Heart right ventricle (tissue), 16 donors: ENCODE results near the gene PRKD2. TPM values are rescaled to one million over a fixed set of nuclear protein-coding genes. Genes with fewer than 3 reads are reported as not detected.

ENCODE experiments used
- ATAC-seq, 8 donors: fragments of 200-7000 bp; cut with Tn5 transposase; one replicate each; pipeline ENCODE4 v1.9.1; 2020; ENCODE audit warnings: mild to moderate bottlenecking in 8 of 8, moderate library complexity in 8 of 8, moderate number of reproducible peaks in 1 of 8
- DNase-seq, 2 donors: peaks; one replicate each; pipeline ENCODE4 v3.0.0-alpha.2; 2020
- H3K27ac ChIP-seq, 10 donors: fragments of 200-600 bp; sonication (generic) in 2 of 10; one replicate each; pipeline versions ENCODE4 v1.5.0 to v1.8.0; 2020 to 2022; ENCODE audit warnings: mild to moderate bottlenecking in 3 of 10
- H3K27me3 ChIP-seq, 7 donors: fragments of 200-600 bp; one replicate each; pipeline ENCODE4 v1.8.0; 2021 to 2022; ENCODE audit warnings: mild to moderate bottlenecking in 2 of 7
- H3K36me3 ChIP-seq, 9 donors: fragments of 200-600 bp; sonication (generic) in 1 of 9; one replicate each; pipeline versions ENCODE4 v1.5.0 to v1.8.0; 2020 to 2022; ENCODE audit warnings: mild to moderate bottlenecking in 2 of 9
- H3K4me1 ChIP-seq, 9 donors: fragments of 200-600 bp; sonication (generic) in 1 of 9; one replicate each; pipeline versions ENCODE4 v1.5.0 to v1.8.0; 2020 to 2022; ENCODE audit warnings: mild to moderate bottlenecking in 4 of 9
- H3K4me3 ChIP-seq, 10 donors: fragments of 200-600 bp; sonication (generic) in 2 of 10; one replicate each; pipeline versions ENCODE4 v1.5.0 to v1.8.0; 2020 to 2022; ENCODE audit warnings: mild to moderate bottlenecking in 7 of 10, moderate library complexity in 2 of 10
- H3K9me3 ChIP-seq, 11 donors: fragments of 200-600 bp in 10 of 11; sonication (generic) in 2 of 11; one replicate each; pipeline versions ENCODE4 v1.5.0 to v1.8.0; 2013 to 2022; ENCODE audit warnings: mild to moderate bottlenecking in 2 of 11, control low read depth in 1 of 11, moderate library complexity in 1 of 11
- CTCF ChIP-seq, 9 donors: fragments of 200-600 bp; sonication (generic) in 2 of 9; IDR thresholded peaks; one replicate each; pipeline versions ENCODE4 v1.5.0 to v1.8.0; 2021 to 2022; ENCODE audit warnings: antibody characterized with exemption in 9 of 9, mild to moderate bottlenecking in 5 of 9, moderate library complexity in 1 of 9
- WGBS, 2 donors: extraction: QIAGEN DNeasy Blood & Tissue Kit; methylation state at CpG; one replicate each; pipeline ENCODE4 v1.1.7; 2013; ENCODE audit warnings: inconsistent platforms in 1 of 2; 5-methylcytosine and 5-hydroxymethylcytosine counted together
- intact Hi-C, 10 donors: fragments of 100-400 bp; cut with DNase I; formaldehyde crosslinking; loops; one replicate each; pipeline versions ENCODE4 v1.11.1 to v1.14.2; 2022
- polyA plus RNA-seq, 2 donors: library from polyadenylated mRNA; stranded (reverse); fragments of 200-250 nt; gene quantifications; one replicate each; pipeline ENCODE4 v1.2.3, GENCODE V29; 2013
- total RNA-seq, 10 donors: library from RNA; stranded (reverse); fragmentation: NEBNext Ultra II Directional in 3 of 10; extraction: Animal tissue kit (Norgen Biotek cat#: 25700) in 3 of 10; gene quantifications; one replicate each; pipeline versions ENCODE4 v1.2.1 to v1.2.4, GENCODE V29; 2021 to 2023
- donor health status: Arrhythmogenic right ventricular cardiomyopathy.
- donor health status: ischemic (EF 13 %, LVEDD 7.1; RV severe dilation, severe dysfunction).
- donor health status: healthy with polysubstance abuse.
- donor health status: DM: no; HTN: yes; CAD: no.
- donor health status: DM: no; HTN: no; CAD: no.
- donor health status: ischemic (EF 25% LVEDD 6.9; RV normal size, moderate dysfunction).
- donor health status: ischemic (EF 25% LVEDD 5.7; RV mildly dilated, moderate dysfunction).
- donor health status: healthy.
- donor health status: DM: yes; HTN: yes; CAD: no.
- donor health status: Ischemic cardiomyopathy.
- donor health status: ischemic (EF 35%, LVEDD 5.7; RV mildly dilated, moderate dysfunction).
- donor health status: nonischemic (EF 11% LVEDD 7.7; RV severe dilation, severe dysfunction).
- donor health status: DM: yes; HTN: yes; CAD: no.
- donor health status: PGD.
- donor health status: ischemic (EF 29% LVEDD 5.4; RV normal size, mild dysfunction).
- donor health status: nonischemic (EF 23%, LVEDD 6.1; RV moderate dilation, normal function).

PRKD2 gene
- total and polyA plus RNA-seq, 12 donors = 11.7 to 22.7 (median 13.8) TPM

- Histone ChIP-seq H3K9me3 (peaks cover 0 to 12% (median 3%) of the 10 kb centered on the region in 11 donors), H3K27ac (no peak overlapping the region), H3K27me3 (peaks cover 0 to 70% (median 6%) of the 10 kb centered on the region in 7 donors), H3K36me3 (peaks cover 0 to 24% (median 0%) of the 10 kb centered on the region in 9 donors), H3K4me3 (no peak overlapping the region), H3K4me1 (peaks cover 0 to 17% (median 0%) of the 10 kb centered on the region in 9 donors)
- WGBS, 2 donors = 54 to 62% methylated on average over 75 to 144 of the region's 144 CpGs
- intact Hi-C loops = no loop called here
- DNase-seq (no peak), ATAC-seq (no peak)
- no peak for TF ChIP-seq CTCF (IDR thresholded peaks at IDR 0.05)
Measured at GRCh38 chr19:46648961-46649960, 67.7 kb downstream of the PRKD2 start.

DNA sequence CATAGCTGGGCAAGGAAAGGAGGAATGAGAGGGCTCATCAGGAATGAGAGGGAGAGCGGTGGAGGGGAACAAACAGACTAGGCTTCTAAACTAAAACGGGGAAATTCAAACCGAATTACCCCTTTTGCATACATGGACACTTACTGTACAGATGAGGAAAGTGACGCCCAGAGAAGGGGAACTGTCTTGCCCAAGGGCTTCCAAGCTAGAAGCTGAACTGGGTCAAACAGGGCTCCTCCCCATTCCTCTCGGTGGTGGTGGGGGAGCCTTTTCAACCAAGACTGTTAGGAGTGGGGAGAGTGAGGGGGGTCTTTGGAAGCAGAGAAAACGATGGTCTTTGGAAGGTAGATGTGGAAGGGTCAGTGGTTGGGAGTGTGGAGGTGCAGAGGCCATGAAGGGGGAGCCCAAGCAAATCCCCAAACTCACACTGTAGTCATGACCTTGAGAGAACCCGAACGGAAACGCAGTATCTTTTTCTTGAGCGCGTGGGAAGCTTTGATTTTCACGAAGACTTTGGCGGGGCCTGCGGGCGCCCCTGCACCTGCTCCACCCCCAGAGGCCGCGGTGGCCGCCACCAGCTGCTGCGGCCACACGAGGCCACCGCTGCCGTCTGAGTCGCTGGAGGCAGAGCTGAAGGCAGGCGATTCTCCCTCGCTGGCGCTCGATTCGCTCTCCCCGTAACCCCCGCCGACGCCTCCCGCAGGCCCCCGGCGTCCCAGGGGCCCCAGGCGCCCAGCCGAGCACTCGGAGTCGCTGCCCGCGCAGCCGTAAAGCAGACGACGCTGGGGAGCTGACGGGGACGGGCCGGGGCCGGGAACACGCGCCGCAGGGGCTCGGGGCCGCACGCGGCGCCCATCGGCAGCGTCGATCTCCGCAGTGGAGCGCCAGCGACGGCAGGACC lies 68.6 kb downstream of the PRKD2 start:
- Histone ChIP-seq H3K9me3 (peaks cover 0 to 12% (median 3%) of the 10 kb centered on the region in 11 donors), H3K4me3 (no peak overlapping the region), H3K4me1 (peaks cover 0 to 10% (median 0%) of the 10 kb centered on the region in 9 donors), H3K27me3 (peaks cover 0 to 70% (median 6%) of the 10 kb centered on the region in 7 donors), H3K27ac (no peak overlapping the region), H3K36me3 (peaks cover 0 to 24% (median 0%) of the 10 kb centered on the region in 9 donors)
- DNase-seq (no peak), ATAC-seq (peak in 2 of 8 donors; percentile 29 to 43)
- 68 to 70% methylated on average over 50 to 63 of the region's 63 CpGs for WGBS, 2 donors
- intact Hi-C loops = no loop called here
- no peak for TF ChIP-seq CTCF (IDR thresholded peaks at IDR 0.05)

GRCh38 chr19:46646402-46646801 lies 70.5 kb downstream of the PRKD2 start:
- WGBS, 2 donors = 91 to 92% methylated on average over 3 of the region's 3 CpGs

More at GRCh38 chr19:46646402-46646801, 70.5 kb downstream of the PRKD2 start:
- Histone ChIP-seq H3K9me3 (peaks cover 0 to 12% (median 3%) of the 10 kb centered on the region in 11 donors), H3K4me1 (peaks cover 0 to 10% (median 0%) of the 10 kb centered on the region in 9 donors), H3K27ac (no peak overlapping the region), H3K27me3 (peaks cover 0 to 68% (median 6%) of the 10 kb centered on the region in 7 donors), H3K36me3 (peaks cover 0 to 11% (median 0%) of the 10 kb centered on the region in 9 donors), H3K4me3 (no peak overlapping the region)
- DNase-seq (no peak), ATAC-seq (no peak)
- TF ChIP-seq CTCF (IDR thresholded peaks at IDR 0.05) = no peak
- intact Hi-C loops = no loop called here
